ENCODE results near the gene STXBP3.
"Not testable (repeated sequence)": the region's sequence is repeated elsewhere in the genome, so short reads cannot be mapped to it uniquely, and the experiment has no call there.

STXBP3 gene

GRCh38 chr1:108729481-108729880, 17.0 kb upstream of the STXBP3 start:
- no peak for DNase-seq

- no peak for DNase-seq
Observed at GRCh38 chr1:108732398-108732797, 14.1 kb upstream of the STXBP3 start.

GRCh38 chr1:108734171-108734865, 12.2 kb upstream of the STXBP3 start:
- no peak for DNase-seq

GRCh38 chr1:108742253-108742652, 4.2 kb upstream of the STXBP3 start:
- DNase-seq = no peak

GRCh38 chr1:108745980-108746381, 493 bp upstream of the STXBP3 start:
- DNase-seq = no peak

- DNase-seq = peak; percentile 38
Observed at GRCh38 chr1:108747171-108747850, 837 bp downstream of the STXBP3 start.

GRCh38 chr1:108747898-108748297, 1.4 kb downstream of the STXBP3 start:
- DNase-seq = no peak

- DNase-seq = no peak
Observed at GRCh38 chr1:108749081-108749480, 2.6 kb downstream of the STXBP3 start.

GRCh38 chr1:108750476-108751181, 4.2 kb downstream of the STXBP3 start:
- no peak for DNase-seq

- DNase-seq = no peak
Observed at GRCh38 chr1:108753363-108753762, 6.9 kb downstream of the STXBP3 start.

- DNase-seq = no peak
Observed at GRCh38 chr1:108758796-108759195, 12.3 kb downstream of the STXBP3 start.

- no peak for DNase-seq
Observed at GRCh38 chr1:108767115-108767514, 20.6 kb downstream of the STXBP3 start.

- DNase-seq = no peak
Observed at GRCh38 chr1:108767708-108768107, 21.2 kb downstream of the STXBP3 start.

GRCh38 chr1:108777839-108778238, 31.4 kb downstream of the STXBP3 start:
- no peak for DNase-seq

- DNase-seq = no peak
Observed at GRCh38 chr1:108779455-108779854, 33.0 kb downstream of the STXBP3 start.

GRCh38 chr1:108780937-108781574, 34.6 kb downstream of the STXBP3 start:
- no peak for DNase-seq

- not testable (repeated sequence) for DNase-seq
Observed at GRCh38 chr1:108781575-108781944, 35.1 kb downstream of the STXBP3 start.

GRCh38 chr1:108785264-108785663, 38.8 kb downstream of the STXBP3 start:
- DNase-seq = no peak

- DNase-seq = no peak
Observed at GRCh38 chr1:108785880-108786279, 39.4 kb downstream of the STXBP3 start.

- DNase-seq = no peak
Observed at GRCh38 chr1:108791790-108792189, 45.3 kb downstream of the STXBP3 start.

GRCh38 chr1:108792420-108792819, 45.9 kb downstream of the STXBP3 start:
- no peak for DNase-seq

GRCh38 chr1:108799001-108799400, 52.5 kb downstream of the STXBP3 start:
- DNase-seq = no peak

GRCh38 chr1:108801101-108801500, 54.6 kb downstream of the STXBP3 start:
- DNase-seq = no peak

GRCh38 chr1:108803548-108803947, 57.1 kb downstream of the STXBP3 start:
- no peak for DNase-seq
